MM.1S (cell line): ENCODE data around the gene OR10G7.

ENCODE experiments used
- CTCF ChIP-seq: fragments of 300-600 bp; sonication (generic); IDR thresholded peaks from 2 replicates; pipeline ENCODE4 v1.5.1; 2016; ENCODE audit warnings: antibody characterized with exemption, low read length, mixed read lengths
- EZH2 ChIP-seq: fragments of 300-600 bp; sonication (generic); optimal IDR thresholded peaks from 2 replicates; pipeline ENCODE3; 2017; ENCODE audit warnings: low read depth, mild to moderate bottlenecking, antibody characterized with exemption, low read length, mixed read lengths
- EZH2phosphoT487 ChIP-seq: fragments of 300-600 bp; sonication (generic); IDR thresholded peaks from 2 replicates; pipeline ENCODE4 v1.6.1; 2018; ENCODE audit warnings: antibody characterized with exemption, low read length

- TF ChIP-seq CTCF: no peak
- TF ChIP-seq EZH2: no peak
- no peak for TF ChIP-seq EZH2phosphoT487
Observed at GRCh38 chr11:124085997-124086846, 45.1 kb upstream of the OR10G7 start.
